ENCODE results near the gene ATP8A2. TPM values are rescaled to one million over a fixed set of nuclear protein-coding genes. Genes with fewer than 3 reads are reported as not detected.
A peak's percentile ranks its signal among the peaks of the same experiment; 100 is the strongest.

The ATP8A2 gene
- total RNA-seq, 2 donors from 2014 or later, result 0.18 to 0.24 TPM

DNA sequence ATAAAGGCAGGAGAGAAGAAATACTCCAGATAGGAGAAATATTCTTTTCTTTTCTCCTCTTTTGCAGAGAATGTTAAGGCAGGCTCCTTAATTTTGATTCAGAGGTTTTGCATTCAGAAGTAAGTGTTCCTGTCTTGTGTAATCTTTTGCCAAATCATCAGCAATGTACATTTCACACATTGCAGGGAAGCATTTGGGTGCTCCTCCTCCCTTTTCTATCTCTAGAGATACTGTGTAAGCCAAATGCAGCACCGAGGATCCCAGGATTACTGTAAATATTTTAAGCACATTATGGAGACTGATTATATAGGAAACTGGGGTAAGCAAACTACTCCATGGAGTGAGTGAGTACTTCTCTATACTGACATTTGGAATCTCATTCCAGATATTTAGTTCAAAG, 7.2 kb downstream of the ATP8A2 start:
- no peak for DNase-seq
- intact Hi-C loops (cut with DNase I), result no loop called here
- no peak for ATAC-seq

DNA sequence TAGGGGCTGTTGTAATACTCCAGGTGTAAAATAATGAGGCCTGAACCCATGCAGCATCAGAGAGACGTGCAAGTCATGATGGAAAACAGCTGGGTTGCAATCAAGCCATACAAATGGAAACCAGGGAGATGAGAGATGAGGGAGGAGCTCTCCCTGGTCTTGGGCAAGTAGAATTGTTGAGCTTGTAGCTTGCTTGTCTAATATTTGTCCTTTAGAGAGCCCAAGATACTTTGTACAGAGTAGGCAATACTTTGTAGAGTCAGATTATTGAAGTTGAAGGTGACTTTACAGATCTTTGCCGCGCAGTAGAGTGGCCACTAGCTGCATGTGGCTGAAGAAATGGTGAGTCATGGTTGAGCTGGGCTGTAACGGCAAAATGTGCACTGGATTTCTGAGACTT, 8.3 kb downstream of the ATP8A2 start:
- no peak for DNase-seq
- intact Hi-C loops (cut with DNase I), result no loop called here

DNA sequence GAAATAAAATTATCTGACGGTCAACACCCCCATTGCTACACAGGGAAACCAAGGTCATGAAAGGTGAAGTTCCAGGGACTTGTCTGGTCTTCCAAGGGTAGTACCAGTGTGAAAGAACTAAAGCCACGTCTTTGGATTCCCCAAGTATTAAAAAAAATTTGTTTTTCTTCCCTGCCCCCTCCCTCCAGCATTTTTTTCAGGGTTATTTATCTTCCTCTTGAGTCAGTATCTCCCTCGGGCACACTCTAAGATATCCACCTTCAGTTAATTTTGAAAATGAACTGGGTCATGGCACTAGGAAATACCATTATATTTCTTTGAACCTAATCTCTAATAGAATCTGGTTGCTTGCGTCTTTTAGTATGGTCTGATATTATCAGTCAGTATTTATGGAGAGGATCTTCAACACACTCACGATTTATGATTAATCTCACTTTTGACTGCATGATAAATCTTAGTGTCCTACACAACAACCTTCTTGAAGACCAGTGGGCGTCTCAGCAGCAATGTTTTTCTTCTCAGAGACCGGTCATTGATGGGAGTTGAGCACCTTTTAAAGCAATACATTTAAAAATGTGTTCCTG, 9.1 kb downstream of the ATP8A2 start:
- DNase-seq, result no peak
- intact Hi-C loops (cut with DNase I), result no loop called here
- ATAC-seq, result no peak

More for the DNA sequence above, 8.3 kb downstream of the ATP8A2 start:
- no peak for ATAC-seq

DNA sequence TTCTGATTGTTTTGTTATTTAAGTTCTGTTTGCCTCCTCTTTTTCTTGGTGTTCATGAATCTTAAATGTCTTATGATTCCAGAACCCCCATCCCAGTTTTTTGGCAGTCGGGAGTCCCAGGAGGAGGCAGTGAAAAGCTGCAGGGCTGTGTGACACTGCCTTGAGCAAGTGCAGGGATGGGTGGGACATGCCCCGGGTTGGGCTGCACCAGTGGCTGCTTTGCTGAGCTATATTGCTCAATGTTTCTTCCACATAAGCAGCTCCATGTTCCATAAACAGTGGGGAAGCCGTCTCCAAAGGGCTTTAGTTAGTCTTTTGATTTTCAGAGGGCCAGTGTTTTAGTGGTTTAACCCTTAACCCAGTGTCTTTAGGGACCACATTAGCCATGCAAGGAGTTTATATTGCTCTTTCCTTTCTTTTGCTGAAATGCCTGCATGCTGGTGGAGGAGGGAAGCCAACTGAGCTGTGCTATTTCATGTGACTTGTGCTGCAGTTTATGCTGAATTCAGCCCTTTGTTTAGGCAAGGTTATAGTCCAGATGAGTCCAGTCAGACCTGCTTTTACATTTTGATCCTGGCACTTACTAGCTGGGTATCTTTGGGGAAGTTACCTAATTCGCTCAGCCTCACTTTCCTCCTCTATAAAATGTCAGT, 13.1 kb downstream of the ATP8A2 start:
- intact Hi-C loops (cut with DNase I), result no loop called here
- DNase-seq, result no peak
- no peak for ATAC-seq

DNA sequence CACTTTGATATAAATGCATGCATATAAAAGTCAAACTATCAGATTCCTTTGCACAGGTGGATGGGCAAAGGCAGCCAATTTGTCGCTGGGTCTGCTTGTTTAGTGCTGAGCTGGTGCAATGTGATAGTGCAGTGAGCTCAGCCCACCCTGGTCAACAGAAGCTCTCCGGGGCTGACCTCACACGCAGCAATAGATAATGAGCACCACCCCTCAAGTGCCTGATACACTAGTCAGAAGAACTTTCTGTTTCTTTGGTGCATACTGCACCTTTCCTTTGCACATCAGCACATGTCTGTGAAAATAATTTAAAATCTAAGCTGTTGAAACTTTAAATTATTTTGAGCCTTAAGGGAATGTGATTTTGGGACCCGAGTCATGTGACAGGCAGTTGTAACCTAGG, 20.2 kb downstream of the ATP8A2 start:
- intact Hi-C loops (cut with DNase I), result no loop called here
- DNase-seq (no peak), ATAC-seq (no peak)

DNA sequence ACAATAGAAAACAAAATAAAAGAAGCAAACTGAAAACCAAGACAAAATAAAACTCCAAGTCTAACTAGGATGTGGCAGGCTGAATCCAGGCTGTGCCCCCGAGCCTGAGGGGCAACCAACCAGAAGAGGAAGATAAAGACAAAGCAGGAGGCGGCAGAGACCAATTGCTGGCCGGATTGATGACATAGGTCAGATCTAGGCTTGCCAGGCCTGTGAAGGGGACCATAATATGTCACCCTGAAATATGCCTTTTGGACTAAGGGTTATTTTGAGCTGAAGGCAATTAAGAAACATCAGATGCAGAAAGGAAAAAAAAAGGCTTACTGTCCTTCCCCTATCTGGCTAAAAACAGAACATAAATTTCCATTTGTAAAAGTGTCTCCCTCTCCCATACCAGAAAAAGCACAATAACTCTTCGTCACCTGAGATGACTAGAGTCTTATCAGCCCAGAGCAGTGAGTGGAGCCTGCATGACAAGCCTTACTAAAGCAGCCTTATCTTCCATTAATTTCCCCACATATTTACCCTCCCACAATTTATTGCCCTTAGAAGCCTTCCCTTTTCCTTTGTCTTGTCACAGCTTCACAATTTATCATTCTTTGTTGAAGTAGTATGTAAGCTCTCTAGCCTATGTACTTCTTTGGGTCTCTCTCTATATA, 22.8 kb downstream of the ATP8A2 start:
- ATAC-seq (no peak), DNase-seq (no peak)
- intact Hi-C loops (cut with DNase I), result no loop called here

DNA sequence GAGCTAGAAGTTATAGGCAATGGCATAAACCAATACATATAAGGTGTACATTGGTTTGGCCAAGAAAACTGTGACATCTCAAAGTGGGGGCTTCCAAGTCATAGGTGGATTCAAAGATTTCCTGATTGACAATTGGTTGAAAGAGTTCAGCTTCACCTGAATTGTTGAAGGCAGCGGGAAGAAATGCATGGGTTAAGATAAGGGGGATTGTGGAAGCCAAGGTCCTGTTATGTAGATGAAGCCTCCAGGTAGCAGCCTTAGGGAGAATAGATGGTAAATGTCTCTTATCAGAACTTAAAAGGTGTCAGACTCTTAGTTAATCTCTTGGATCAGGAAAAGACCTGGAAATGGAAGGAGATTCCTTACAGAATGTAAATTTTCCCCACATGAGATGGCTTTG, 26.0 kb downstream of the ATP8A2 start:
- ATAC-seq, result no peak
- intact Hi-C loops (cut with DNase I), result no loop called here
- DNase-seq, result no peak

DNA sequence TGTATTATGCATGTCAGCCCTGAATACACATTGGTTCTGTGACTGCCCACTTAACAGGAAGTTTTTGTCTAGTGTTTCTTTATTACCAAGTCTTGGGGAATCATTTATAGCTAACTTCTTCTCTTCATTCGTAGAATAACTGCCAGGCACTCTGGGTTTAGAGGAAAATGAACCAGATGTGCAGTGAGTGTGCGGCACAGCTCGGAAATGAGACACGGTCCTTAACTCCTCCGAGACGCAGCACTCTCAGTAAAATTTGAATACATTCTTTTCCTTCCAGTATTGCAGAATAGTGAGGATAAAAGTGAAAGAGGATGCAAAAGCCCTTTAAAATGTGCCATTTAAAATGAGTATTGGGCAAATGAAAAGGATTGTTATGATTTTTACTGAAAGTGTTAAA, 29.2 kb downstream of the ATP8A2 start:
- DNase-seq (no peak), ATAC-seq (no peak)
- intact Hi-C loops (cut with DNase I), result no loop called here

DNA sequence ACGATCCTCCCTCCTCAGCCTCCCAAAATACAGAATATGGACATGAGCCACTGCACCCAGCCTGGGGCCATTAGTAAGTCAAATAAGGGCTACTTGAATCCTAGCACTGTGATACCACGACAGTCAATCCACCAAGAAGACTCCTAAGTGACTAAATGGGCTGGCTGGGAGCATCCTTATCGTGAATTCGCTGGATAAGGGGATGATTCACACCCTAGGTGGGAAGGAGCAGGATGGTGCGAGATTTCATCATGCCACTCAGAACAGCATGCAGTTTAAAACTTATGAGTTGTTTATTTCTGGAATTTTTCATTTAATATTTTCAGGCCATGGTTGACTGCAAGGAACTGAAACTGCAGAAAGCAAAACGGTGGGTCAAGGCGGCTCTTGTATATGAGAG, 30.2 kb downstream of the ATP8A2 start:
- ATAC-seq, result peak in 1 of 2 donors; percentile 55
- no peak for DNase-seq
- intact Hi-C loops (cut with DNase I), result no loop called here

DNA sequence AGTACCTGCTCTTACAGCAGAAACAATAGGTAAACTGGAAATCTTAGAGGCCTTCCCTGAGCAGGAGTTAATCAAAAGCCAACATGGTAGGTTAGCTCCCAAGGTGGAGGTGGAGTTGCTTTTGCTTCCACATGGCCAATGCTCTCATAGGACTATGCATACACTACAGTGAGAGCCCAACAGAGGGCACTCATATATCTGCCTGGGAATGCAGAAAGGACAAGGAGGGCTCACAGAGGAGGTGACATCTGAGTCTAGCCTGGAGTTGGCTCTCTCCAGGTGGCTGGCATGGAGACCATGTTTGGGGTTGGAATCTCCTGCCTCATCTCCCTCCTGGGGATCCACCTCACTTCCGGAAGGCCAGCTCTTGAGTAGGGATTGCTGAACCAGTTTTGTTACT, 34.6 kb downstream of the ATP8A2 start:
- no peak for DNase-seq
- ATAC-seq, result no peak
- intact Hi-C loops (cut with DNase I), result no loop called here

DNA sequence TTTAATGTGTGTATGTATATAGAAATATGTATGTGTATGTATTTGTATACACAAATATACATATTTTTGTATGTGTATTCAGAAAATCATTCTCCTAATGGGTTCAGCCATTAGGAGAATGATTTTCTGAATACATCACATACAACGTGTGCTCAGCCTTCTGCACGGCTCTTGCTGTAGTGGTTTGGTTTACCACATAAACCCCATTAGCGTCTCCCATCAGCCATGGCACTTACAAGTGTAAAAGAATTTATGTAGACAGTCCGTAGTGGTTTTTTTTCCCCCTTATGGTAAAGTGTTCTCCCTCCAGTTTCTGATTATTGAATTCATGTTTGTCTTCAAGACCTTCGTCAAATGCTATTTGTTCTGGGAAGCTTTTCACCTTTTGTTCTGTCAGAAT, 38.2 kb downstream of the ATP8A2 start:
- no peak for ATAC-seq
- intact Hi-C loops (cut with DNase I), result no loop called here
- DNase-seq, result no peak

DNA sequence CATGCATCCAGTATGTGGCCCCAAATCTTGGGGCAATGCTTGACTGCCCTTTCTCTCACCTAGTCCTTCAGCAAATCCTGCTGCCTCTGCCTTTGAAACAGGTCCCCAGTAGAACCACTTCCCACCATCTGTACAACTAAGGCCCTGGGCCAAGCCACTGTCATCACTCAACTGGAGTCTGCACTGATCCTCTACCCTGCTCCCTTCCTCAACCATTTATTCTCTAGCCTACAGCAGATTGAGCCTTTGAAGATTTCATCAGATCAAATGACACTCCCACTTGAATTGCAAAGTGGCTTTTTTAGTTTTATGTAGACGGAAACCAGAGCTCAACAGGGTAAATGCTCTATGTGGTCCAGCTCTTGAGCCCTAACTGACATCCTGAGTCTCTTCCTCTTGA, 43.5 kb downstream of the ATP8A2 start:
- intact Hi-C loops (cut with DNase I), result no loop called here

DNA sequence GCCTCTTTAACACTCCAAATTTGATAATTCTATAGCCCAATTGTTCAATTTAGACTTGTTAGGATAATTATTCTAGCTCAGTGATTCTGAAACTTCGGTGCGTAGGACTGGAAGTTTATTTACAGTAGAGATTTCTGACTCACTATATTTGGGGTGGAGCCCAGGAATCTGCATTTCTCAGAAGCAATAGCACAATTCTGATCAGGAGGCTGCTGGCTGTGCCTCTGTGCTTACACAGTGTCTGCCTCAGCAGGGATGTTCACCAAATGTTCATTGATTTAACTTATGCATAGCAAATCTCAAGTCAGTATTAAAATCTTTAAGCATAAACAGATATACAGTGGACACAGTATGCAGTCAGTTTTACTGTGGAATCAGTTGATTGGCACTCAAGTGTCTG, 45.8 kb downstream of the ATP8A2 start:
- intact Hi-C loops (cut with DNase I), result no loop called here
- DNase-seq (no peak), ATAC-seq (no peak)

More for the DNA sequence above, 43.5 kb downstream of the ATP8A2 start:
- ATAC-seq (no peak), DNase-seq (no peak)

DNA sequence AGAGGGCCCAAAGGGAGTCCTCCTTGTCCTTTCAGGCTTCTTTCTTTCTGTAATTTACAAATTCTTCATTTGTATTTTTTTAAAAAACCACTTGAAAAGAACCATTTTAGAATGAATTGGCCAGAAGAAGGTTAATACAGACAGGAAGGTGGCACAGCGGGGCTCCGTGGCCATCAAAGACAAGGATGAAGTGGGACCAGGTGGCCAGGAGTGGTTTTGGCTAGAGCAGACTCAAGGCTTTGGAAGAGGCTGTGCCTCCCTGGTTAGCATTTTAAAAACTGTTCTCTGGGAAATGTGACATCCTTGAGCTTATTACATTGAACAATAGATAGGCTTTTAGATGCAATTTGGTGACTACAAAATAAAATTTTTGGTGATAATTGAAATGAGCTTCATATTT, 48.4 kb downstream of the ATP8A2 start:
- no peak for ATAC-seq
- DNase-seq, result no peak
- intact Hi-C loops (cut with DNase I), result no loop called here

DNA sequence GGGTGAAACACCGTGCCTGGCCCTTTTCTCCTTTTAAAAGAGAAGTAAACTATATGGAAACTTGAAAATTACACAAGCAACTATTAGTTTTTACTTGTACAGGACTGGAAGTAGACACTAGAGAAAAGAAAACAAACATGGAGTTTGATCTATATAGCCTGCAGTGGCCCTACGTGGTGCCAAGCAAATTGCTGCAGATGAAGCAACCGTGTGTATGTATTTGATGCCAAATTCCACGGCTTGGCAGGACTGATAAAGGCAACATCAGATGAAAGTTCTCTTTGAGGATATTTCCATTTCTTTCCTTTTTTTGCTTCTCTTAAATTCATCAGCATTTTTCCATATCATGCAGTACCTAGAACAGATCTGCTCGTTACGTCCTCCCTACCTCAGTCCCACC, 49.8 kb downstream of the ATP8A2 start:
- no peak for DNase-seq
- peak in 1 of 2 donors; percentile 71 for ATAC-seq
- intact Hi-C loops (cut with DNase I), result no loop called here

DNA sequence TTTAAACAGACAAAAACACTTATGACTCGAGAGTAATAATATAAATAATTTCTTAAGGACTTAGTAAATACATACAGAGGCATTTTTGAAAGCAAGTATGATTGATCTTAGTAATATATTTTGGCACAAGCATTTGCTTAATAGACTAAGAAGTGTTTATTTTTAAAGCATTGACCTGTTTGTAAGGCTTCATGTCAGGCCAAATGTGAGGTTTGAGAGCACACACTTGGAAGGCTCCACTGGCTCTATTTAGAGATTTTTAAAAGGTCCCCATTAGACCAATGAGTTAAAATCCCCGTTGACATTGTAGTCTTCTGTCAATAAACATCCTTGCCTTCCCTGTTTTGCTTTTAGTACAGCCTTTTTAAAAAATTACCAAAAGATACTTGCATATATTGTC, 50.4 kb downstream of the ATP8A2 start:
- no peak for ATAC-seq
- intact Hi-C loops (cut with DNase I), result no loop called here

DNA sequence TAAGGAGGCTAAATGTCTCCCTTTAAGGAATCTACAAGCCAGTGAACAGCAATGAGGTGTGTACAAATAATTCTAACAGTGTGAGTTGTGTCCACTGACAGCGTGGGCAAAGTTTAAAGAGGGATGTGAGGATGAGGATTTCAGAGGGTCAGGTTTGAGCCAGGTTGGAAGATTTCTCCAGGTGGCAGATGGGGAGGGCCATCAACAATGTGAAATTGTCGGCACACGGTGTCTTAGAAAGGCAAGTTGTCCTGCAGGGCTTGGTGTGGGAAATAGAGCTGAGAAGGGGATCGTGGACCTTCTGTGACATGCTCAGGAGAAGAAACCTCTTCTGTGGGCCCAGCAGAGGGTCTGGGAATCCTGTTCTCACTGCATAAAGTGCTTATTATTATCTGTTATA, 52.1 kb downstream of the ATP8A2 start:
- intact Hi-C loops (cut with DNase I), result no loop called here
- ATAC-seq, result no peak
- no peak for DNase-seq

More for the DNA sequence above, 50.4 kb downstream of the ATP8A2 start:
- no peak for DNase-seq

DNA sequence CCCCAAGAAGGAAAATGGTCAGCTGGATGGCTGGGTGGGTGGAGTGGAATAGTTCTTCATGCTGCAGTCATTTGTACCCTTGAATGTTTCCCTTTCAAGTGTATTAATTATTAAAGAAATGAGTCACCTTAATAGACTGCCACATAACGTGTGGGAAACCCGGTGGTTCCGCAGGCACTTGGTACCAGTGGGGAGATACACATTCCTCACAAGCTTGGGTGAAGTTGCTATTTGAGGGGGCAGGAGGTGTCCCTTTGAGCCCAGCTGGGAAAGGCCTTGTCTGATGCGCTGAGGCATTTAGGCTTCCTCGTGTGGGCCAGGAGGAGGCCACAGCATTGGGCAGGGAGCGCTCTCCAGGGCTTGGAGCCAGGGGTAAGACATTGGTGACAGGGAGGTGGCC, 57.7 kb downstream of the ATP8A2 start:
- intact Hi-C loops (cut with DNase I), result no loop called here
- no peak for ATAC-seq
- no peak for DNase-seq

DNA sequence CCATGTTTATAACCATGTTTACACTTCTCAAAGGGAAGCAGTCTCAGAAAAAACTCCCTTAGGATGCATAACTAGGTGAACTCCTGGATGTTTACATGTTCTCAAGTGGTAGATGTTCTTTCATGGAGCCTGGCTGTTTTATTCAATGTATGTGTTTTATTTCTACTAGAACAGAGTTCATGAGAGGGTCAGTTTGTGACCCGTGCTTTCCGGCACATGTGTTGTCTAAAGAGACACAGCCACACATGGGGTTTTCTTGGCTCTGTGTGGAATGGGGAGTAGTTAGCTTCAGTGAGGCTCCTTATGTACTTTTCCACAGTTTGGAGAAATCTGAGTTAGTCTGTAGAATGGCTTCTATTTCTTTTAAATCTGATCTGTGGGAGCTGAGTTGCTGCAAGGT, 60.9 kb downstream of the ATP8A2 start:
- intact Hi-C loops (cut with DNase I), result no loop called here
- no peak for DNase-seq
- ATAC-seq, result no peak

DNA sequence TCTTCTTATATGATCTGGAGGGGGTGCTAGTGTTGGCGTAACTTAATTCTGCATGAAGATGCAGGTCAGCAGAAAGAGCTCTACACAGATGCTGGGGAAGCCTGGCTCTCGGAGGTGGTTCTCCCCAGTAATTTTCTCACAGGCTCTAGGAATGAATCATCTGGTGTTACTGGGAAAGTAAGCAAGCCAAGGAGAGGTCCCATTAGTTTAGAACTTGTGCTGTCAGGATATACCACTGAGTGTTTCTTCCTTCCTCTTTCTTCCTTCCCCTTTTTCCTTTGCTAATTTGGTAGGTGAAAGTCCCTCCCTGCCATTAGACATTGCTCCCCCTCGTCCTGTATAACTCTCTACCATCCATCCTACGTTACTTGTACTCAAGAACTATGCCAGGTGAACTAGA, 68.3 kb downstream of the ATP8A2 start:
- ATAC-seq, result no peak
- no peak for DNase-seq
- intact Hi-C loops (cut with DNase I), result no loop called here

DNA sequence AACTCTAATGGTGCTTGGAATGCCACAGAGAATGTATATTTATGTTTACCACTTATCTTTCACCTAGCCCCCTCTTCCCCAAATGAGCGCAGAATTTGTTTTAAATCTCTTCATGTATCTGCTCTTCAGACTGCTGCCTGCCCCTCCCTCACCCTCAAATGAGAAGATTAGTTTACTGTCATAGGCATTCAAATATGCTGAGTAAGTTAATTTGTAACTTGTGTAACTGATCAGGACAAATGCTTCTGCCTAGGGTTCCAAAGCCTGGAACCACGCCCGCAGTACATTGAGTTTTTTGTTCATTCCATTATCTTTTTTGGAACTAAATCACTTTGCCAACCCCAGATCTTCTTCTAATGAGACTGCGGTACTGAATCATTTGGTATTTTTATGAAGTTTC, 74.5 kb downstream of the ATP8A2 start:
- no peak for DNase-seq
- intact Hi-C loops (cut with DNase I), result no loop called here

More for the DNA sequence above, 74.5 kb downstream of the ATP8A2 start:
- no peak for ATAC-seq
